ENCODE results near the gene TLE3.

The TLE3 gene

DNA sequence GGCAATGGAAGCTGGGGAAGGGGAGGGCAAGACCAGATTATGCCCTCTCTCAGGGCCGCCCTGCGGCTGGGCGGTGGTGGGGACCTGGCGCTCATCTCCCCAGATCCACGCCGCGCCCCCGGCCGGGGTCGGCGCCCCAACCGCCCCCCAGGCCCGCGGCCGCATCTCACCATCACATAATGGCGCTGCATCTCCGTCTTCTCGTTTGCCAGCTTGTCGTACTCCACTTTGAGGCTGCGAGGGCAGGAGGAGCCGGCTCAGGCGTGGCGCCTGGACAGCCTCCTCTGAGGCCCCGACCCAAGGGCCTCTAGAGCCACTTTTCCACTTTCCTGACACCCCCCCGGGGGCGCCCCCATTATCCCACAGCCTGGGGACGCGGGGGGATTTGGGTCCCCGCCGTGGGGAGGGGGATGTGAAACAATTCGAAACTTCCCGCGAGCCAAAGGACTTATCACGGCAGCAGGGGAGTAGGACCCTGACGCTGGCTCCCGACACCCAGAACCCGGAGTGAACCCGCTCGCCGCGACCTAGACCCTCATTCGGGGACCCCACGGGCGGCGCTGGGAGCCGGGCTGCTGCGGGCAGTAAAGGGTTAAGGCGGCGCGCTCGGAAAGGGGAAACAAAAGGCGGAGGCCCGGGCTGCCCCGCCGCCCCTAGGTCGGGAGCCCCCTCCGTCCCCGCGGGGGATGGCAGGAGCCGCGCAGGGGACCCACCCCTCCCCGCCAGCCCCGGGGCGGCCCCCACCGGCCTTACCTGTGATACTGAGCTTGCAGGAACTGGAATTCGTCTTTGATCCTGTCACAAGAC, 2.1 kb downstream of the TLE3 start:
- DNase-seq (ENCODE audit: low read depth): no peak
- TF ChIP-seq, protein P1, sequence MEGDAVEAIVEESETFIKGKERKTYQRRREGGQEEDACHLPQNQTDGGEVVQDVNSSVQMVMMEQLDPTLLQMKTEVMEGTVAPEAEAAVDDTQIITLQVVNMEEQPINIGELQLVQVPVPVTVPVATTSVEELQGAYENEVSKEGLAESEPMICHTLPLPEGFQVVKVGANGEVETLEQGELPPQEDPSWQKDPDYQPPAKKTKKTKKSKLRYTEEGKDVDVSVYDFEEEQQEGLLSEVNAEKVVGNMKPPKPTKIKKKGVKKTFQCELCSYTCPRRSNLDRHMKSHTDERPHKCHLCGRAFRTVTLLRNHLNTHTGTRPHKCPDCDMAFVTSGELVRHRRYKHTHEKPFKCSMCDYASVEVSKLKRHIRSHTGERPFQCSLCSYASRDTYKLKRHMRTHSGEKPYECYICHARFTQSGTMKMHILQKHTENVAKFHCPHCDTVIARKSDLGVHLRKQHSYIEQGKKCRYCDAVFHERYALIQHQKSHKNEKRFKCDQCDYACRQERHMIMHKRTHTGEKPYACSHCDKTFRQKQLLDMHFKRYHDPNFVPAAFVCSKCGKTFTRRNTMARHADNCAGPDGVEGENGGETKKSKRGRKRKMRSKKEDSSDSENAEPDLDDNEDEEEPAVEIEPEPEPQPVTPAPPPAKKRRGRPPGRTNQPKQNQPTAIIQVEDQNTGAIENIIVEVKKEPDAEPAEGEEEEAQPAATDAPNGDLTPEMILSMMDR (conservative IDR thresholded peaks at IDR 0.05; ENCODE audit: control insufficient read depth, insufficient read depth, low read depth, low read length): no peak
- peak overlapping the region; percentile 69 for H3K4me3 ChIP-seq (ENCODE audit: control insufficient read depth, low read depth, low read length)

DNA sequence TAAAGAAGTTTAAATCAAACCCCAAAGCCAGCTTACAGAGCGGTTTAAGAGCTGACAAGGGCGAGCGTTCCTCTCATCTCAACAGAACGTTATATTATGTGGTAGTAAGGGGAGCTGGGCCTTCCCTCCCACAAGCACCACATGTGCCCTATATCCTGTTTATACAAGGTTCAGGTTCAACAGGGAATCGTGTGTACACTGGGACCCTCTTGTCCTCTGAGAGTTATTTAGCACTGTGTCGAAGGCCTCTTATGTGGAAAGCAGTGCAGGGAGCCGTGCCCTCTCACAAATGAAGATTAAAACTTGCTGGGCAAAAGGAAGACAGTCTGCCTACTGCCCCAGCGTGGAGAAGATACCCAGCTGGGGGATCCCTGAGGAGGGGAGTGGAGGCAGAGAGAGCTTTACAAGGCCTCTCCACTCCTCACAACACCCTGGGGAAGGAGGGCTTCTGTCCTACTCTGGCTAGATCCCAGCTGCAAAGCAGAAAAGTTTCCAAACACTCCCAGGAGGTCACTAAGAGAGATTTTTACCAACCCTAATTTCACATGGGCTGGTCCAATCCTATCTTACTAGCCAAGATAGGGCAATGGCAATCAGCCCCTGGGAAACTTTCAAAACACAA, 2.9 kb downstream of the TLE3 start:
- no peak for DNase-seq (ENCODE audit: low read depth)
- H3K4me3 ChIP-seq (ENCODE audit: control insufficient read depth, low read depth, low read length): peak overlapping the region; percentile 69
- TF ChIP-seq, protein P1 (conservative IDR thresholded peaks at IDR 0.05; ENCODE audit: control insufficient read depth, insufficient read depth, low read depth, low read length): no peak

DNA sequence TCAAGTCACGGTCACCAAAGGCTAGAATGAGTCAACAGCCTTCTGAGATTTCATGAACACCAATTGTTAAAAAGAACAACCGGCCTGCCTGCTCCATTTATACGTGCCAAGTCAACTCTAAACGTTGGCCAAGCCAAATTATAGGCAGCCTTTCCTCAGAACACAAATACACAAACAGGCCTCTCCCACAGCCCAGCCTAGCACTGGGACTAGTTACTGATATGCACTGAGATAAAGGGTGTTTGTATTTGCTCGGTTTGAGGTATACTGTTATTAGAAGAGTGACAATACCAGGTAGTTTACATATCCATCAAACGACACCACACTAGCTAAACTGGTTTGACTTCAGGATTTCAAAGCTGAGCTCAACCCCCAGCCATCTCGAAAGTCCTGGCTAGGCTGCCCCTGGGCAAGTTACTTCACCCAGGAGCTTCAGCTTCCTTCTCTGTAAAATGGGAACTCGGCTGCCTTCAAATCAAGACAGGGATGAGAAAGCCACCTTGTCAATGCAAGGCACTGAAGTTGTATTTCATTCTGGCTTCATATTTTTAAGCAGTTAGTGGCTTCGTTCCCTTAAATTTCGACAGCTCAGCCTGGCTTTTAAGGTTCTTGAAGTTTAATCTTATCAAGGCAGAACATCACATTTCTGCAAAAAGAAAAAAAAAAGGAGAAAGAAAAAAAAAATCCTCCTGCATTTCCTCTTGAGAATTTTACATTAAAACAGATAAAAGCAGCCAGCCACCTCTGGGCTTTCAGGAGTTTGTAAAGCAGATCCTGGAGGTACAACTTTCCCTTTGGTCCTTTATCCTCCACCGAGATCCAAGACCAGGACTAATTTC, 4.0 kb downstream of the TLE3 start:
- H3K4me3 ChIP-seq (ENCODE audit: control insufficient read depth, low read depth, low read length): no peak overlapping the region
- TF ChIP-seq, protein P1 (conservative IDR thresholded peaks at IDR 0.05; ENCODE audit: control insufficient read depth, insufficient read depth, low read depth, low read length): no peak
- DNase-seq (ENCODE audit: low read depth): peak; percentile 49

DNA sequence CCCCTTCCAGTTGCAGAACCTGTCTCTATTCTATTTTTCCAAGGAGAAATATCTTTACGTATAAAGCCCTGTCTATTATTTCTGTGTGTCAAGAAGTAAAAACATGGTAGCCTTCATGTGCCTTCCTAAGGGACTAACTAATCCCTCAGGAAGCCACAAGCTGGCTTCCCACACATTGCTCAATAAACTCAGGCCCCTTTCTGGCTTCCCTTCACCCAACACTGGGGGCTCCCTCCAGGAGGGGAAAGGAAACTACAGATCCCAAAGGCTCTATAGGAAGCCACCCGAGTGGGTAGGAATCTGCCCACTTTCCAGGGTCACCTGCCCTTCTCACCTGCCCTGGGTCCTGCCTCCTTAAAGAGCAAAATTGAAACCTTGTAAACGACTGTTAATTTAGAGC, 4.6 kb downstream of the TLE3 start:
- no peak for DNase-seq (ENCODE audit: low read depth)
- TF ChIP-seq, protein P1 (conservative IDR thresholded peaks at IDR 0.05; ENCODE audit: control insufficient read depth, insufficient read depth, low read depth, low read length): no peak
- no peak overlapping the region for H3K4me3 ChIP-seq (ENCODE audit: control insufficient read depth, low read depth, low read length)

DNA sequence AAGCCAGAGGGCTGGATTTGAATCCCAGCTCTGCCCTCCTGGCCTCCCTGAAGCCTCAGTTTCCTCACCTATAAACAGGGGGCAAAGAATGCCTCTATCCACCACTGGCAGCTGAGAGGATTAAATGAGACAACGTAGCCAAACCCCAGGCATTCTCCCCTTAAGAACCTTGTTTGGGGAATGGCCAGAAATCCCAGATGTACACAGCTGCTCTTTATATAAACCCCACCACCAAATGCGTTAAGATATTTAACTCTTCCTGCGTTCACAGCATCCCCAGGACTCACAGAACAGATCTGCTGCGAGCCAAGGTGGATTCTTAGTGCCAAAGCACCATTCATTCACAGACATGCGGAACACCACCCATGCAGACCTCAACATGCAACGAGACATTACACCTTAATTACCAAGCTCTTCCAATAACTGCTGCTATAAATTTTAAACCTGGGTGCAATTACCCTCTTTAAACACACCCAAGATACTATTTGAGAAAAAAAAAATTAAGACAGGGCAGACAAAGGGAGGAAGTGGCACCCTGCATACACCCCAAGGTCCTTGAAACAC, 5.2 kb downstream of the TLE3 start:
- no peak overlapping the region for H3K4me3 ChIP-seq (ENCODE audit: control insufficient read depth, low read depth, low read length)
- TF ChIP-seq, protein P1 (conservative IDR thresholded peaks at IDR 0.05; ENCODE audit: control insufficient read depth, insufficient read depth, low read depth, low read length): no peak
- DNase-seq (ENCODE audit: low read depth): no peak

DNA sequence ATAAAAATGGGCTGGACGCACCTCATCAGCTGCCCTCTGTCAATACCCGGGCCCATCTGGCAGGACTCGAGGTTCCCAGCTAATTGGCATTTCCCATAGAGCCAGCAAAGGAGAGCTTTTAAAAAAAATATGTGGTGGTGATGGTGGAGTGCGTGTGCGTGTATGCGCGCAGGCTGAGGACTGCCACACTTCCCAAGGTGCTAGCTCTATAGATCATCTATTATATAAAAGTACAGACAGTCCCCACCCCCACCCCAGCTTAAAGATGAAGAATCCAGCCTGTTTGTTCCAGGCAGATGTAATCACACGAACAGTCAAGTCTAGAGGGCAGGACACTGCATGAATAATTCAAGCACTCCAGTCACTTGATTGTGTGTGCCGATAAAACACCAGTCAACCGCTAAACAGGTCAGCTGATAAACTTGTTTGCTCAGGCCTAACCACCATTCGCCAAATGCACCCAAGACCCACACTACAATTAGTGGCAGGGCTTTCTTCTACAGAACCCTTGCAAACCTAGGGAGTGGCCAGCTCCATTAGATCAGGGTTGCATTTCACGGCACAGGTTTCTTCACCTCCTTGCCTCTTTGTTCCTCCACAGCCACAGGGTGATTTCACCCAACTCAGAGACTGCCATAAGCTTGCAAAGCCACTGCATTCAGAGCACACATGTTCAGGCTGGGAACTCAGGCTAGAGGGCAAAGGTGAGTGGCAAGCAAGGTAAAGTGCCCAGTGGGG, 5.8 kb downstream of the TLE3 start:
- no peak overlapping the region for H3K4me3 ChIP-seq (ENCODE audit: control insufficient read depth, low read depth, low read length)
- TF ChIP-seq, protein P1 (conservative IDR thresholded peaks at IDR 0.05; ENCODE audit: control insufficient read depth, insufficient read depth, low read depth, low read length): no peak
- DNase-seq (ENCODE audit: low read depth): peak; percentile 31

Measured in fibroblast of mammary gland (primary cell).